Naive thymus-derived CD8-positive, alpha-beta T cell (primary cell): ENCODE results near the gene UROD. TPM values are rescaled to one million over a fixed set of nuclear protein-coding genes. Genes with fewer than 3 reads are reported as not detected.

Experiments used
- ATAC-seq, 2 donors: fragments of 150-1000 bp; cut with Tn5 transposase in 1 of 2; sonication (Bioruptor Pico), chemical (Tn5 transposase) in 1 of 2; 1 replicate in 1 of 2; 2 replicates in 1 of 2; pipeline ENCODE4 v1.10.0; 2021; ENCODE audit warnings: mild to moderate bottlenecking in 2 of 2, moderate library complexity in 2 of 2
- POLR2A ChIA-PET: fragments of 350-600 bp; sonication (Branson Sonifier 250); formaldehyde crosslinking; loops from one replicate; lab custom pipeline; 2021; ENCODE audit warnings: antibody characterized with exemption; lab: Charles Lee
- DNase-seq, 10 donors: peaks; one replicate each; pipeline versions ENCODE4 v3.0.0 to v3.0.0-alpha.2; 2020 to 2022
- H3K27ac Mint-ChIP-seq, 10 donors: one replicate each; pipeline ENCODE4 v1.8.0; 2020 to 2022; ENCODE audit warnings: mild to moderate bottlenecking in 10 of 10, mixed read lengths in 10 of 10, moderate library complexity in 4 of 10, inconsistent platforms in 1 of 10
- H3K27me3 Mint-ChIP-seq, 5 donors: one replicate each; pipeline ENCODE4 v1.8.0; 2021 to 2022; ENCODE audit warnings: mixed read lengths in 5 of 5
- H3K36me3 Mint-ChIP-seq, 3 donors: one replicate each; pipeline ENCODE4 v1.8.0; 2020 to 2022; ENCODE audit warnings: mixed read lengths in 3 of 3, mild to moderate bottlenecking in 2 of 3, inconsistent platforms in 1 of 3
- H3K4me1 Mint-ChIP-seq, 4 donors: one replicate each; pipeline ENCODE4 v1.8.0; 2021 to 2022; ENCODE audit warnings: mixed read lengths in 4 of 4
- H3K4me3 Mint-ChIP-seq, 10 donors: one replicate each; pipeline ENCODE4 v1.8.0; 2020 to 2022; ENCODE audit warnings: mild to moderate bottlenecking in 10 of 10, mixed read lengths in 10 of 10, moderate library complexity in 6 of 10, inconsistent platforms in 1 of 10
- H3K9me3 Mint-ChIP-seq, 9 donors: one replicate each; pipeline ENCODE4 v1.8.0; 2020 to 2022; ENCODE audit warnings: mixed read lengths in 9 of 9, mild to moderate bottlenecking in 3 of 9, inconsistent platforms in 1 of 9, moderate library complexity in 1 of 9
- polyA plus RNA-seq, 3 donors: library from polyadenylated mRNA; unstranded; fragments of 300-500 nt; fragmentation: Illumina TruSeq; gene quantifications; one replicate each; pipeline ENCODE4 v1.2.3, GENCODE V29; 2021
- total RNA-seq, 8 experiments: library from RNA in 2 of 8; stranded (reverse) in 2 of 8; gene quantifications; one replicate each; pipeline ENCODE4 v1.2.3 and lab custom pipeline; 2021 to 2026

UROD gene
- total and polyA plus RNA-seq, 5 experiments from 2014 or later: 71.6 to 80.9 (median 74.9) TPM

DNA sequence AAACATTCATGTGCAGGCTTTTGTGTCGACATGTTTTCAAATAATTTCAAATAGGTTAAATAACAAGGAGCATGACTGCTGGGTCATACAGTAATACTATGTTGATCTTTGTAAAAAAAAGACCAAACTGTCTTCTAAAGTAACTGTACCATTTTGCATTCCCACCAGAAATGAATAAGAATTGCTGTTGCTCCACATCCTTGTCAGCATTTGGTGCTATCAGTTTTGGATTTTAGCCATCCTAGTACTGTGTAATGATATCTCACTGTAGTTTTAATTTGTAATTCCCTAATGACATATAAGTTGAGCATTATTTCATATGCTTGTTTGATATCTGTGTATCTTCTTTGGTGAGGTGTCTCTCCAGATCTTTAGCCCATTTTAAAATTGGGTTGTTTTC lies 11.6 kb downstream of the UROD start:
- H3K27ac Mint-ChIP-seq: no peak overlapping the region
- H3K27me3 Mint-ChIP-seq: peaks cover 0 to 2% (median 0%) of the 10 kb centered on the region in 5 donors
- DNase-seq (no peak), ATAC-seq (no peak)
- no peaks in the 10 kb centered on the region for H3K36me3 Mint-ChIP-seq
- POLR2A ChIA-PET: no interaction called here
- no peak overlapping the region for H3K4me3 Mint-ChIP-seq
- H3K9me3 Mint-ChIP-seq: no peaks in the 10 kb centered on the region
- peaks cover 0 to 3% (median 0%) of the 10 kb centered on the region in 4 donors for H3K4me1 Mint-ChIP-seq

DNA sequence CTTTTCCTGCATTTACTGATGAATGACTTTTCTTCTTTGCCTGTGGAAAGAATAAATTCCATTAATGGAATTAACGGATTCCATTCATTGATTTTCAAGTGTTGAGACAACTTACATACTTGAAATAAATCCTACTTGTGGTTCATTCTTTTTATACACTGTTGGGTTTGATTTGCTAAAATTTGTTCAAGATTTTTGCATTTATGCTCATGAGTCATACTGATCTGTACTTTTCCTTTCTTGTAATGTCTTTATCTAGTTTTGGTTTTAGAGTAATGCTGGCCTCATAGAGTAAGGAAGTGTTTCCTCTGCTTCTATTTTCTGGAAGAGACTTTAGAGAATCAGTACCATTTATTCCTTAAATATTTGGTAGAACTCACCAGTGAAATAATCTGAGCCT lies 14.4 kb downstream of the UROD start:
- H3K4me1 Mint-ChIP-seq: no peaks in the 10 kb centered on the region
- H3K27ac Mint-ChIP-seq: no peak overlapping the region
- POLR2A ChIA-PET: no interaction called here
- ATAC-seq (no peak), DNase-seq (no peak)
- H3K36me3 Mint-ChIP-seq: no peaks in the 10 kb centered on the region
- no peaks in the 10 kb centered on the region for H3K9me3 Mint-ChIP-seq
- no peak overlapping the region for H3K4me3 Mint-ChIP-seq
- peaks cover 0 to 2% (median 0%) of the 10 kb centered on the region in 5 donors for H3K27me3 Mint-ChIP-seq

DNA sequence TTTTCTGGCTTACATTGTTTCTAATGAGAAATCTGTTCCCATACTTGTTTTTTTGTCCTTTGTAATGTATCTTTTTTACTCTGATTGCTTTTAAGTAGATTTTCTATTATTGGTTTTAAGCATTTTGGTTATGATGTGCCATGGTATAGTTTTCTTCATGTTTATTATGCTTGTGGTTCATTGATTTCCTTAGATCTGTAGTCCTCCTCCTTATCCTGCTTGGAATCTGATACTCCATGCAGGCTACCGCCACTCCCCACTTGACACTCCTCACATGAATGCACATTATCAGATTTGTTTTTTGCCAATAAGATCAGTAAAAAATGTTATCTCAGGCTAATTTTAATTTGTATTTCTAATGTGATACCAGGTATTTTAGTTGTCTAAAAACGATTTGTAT lies 20.8 kb downstream of the UROD start:
- H3K9me3 Mint-ChIP-seq: no peaks in the 10 kb centered on the region
- peak overlapping the region in 3 of 10 donors; percentile 22 to 73 (median 57) for H3K27ac Mint-ChIP-seq
- no peaks in the 10 kb centered on the region for H3K27me3 Mint-ChIP-seq
- no peak for DNase-seq
- ATAC-seq: no peak
- H3K36me3 Mint-ChIP-seq: peaks cover 0 to 3% (median 2%) of the 10 kb centered on the region in 3 donors
- no peak overlapping the region for H3K4me3 Mint-ChIP-seq
- H3K4me1 Mint-ChIP-seq: peaks cover 0 to 10% (median 7%) of the 10 kb centered on the region in 4 donors
- POLR2A ChIA-PET: no interaction called here

DNA sequence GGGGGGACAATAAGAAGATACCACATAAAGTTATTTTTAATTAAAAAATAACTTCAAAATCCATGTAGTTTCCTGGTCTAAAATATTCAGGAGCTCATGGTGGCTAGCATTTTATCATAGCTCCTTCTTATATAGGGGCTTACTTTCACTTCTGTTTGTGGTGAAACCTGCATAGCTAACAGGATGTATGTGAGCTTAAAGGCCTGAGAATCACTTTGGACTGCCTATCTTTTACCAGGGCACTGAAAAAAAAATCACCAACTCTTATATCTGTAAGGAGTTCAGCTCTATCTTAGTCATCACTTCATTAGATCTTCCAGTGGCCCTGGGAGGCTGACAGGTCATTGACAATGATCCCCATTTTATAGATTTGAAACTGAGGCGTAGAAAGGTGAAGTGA lies 21.3 kb downstream of the UROD start:
- Mint-ChIP-seq H3K27ac (peak overlapping the region in 6 of 10 donors; percentile 5 to 82 (median 68)), H3K9me3 (no peaks in the 10 kb centered on the region), H3K4me3 (peak overlapping the region in 1 of 10 donors; percentile 14), H3K27me3 (no peaks in the 10 kb centered on the region), H3K36me3 (peaks cover 0 to 9% (median 5%) of the 10 kb centered on the region in 3 donors), H3K4me1 (peaks cover 0 to 10% (median 7%) of the 10 kb centered on the region in 4 donors)
- peak; percentile 35 to 45 for ATAC-seq
- POLR2A ChIA-PET: no interaction called here
- DNase-seq: peak in 1 of 10 donors; percentile 13

DNA sequence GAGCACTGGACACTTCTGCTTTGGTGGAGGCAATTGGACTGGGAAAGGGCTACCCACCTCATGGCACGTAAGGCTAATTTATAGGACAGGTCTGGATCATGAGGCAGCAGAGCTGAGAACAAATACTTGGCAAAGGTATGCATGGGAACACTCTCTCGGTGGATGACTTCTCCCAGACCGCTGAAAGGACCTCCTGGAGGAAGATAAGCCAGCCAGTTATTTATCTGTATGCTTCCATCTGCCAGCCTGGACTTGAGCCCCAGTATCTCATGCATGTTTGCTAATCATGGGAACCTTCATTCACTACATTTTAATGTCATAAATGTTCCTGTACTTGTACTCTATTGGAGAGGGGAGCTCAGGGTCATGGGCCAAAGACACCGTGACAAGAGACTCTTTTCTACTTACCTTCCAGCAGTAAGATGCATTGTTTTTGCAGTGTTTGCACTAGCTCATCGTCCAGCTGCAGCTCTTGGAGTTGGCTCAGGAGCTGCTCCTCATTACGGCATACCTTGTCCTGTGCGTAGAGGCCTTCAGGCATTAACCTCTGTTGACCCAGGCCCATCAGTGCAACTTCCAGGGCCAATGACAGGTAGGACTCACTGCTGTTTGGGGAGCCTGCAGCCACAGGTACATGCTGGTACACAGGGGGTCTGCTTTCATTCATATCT lies 23.7 kb downstream of the UROD start:
- Mint-ChIP-seq H3K27me3 (no peaks in the 10 kb centered on the region), H3K36me3 (peaks cover 0 to 17% (median 6%) of the 10 kb centered on the region in 3 donors), H3K27ac (no peak overlapping the region)

DNA sequence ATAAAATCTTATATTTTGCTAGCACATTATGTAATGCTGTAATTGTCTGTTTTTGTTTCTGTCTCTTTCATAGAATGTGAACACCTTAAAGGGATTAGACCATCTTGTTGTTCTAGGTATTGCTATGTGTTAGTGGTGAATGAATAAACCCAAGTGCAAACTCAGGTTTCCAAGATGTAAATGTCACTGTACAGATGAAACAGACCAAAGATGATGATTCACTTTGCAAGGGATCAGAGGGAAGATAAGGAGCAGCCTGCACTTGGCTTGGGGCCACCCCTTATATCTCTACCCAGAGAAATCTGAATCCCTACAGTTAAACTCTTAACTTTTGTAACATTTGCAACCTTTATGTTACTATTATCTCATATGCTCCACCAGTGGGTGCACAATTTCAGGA lies 25.4 kb downstream of the UROD start:
- Mint-ChIP-seq H3K4me3 (no peak overlapping the region), H3K9me3 (no peaks in the 10 kb centered on the region), H3K36me3 (peaks cover 4 to 20% (median 11%) of the 10 kb centered on the region in 3 donors), H3K27me3 (no peaks in the 10 kb centered on the region), H3K27ac (no peak overlapping the region), H3K4me1 (peaks cover 0 to 10% (median 7%) of the 10 kb centered on the region in 4 donors)
- POLR2A ChIA-PET: no interaction called here
- DNase-seq: no peak
- ATAC-seq: no peak

More for the DNA sequence above, 23.7 kb downstream of the UROD start:
- DNase-seq: no peak
- Mint-ChIP-seq H3K4me3 (no peak overlapping the region), H3K4me1 (peaks cover 0 to 10% (median 7%) of the 10 kb centered on the region in 4 donors), H3K9me3 (no peaks in the 10 kb centered on the region)
- POLR2A ChIA-PET: no interaction called here
- ATAC-seq: no peak

DNA sequence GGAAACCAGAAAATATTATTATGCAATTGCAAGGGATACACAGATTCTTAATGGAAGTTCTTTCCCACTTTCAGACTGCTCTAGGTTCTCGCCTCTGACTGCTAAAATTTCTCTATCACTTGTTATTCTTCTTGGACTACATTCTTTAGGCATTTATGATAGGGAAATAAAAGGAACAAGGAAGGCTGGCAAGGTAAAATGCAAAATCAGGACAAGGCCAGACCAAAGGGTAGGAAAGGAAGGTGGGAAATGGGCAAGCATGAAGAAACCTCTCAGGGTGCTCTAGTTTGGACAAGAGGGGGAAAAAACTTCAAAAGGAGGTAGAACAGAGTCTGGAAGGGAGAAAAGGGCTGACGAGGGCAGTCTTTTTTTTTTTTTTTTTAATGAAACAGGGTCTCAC lies 26.2 kb downstream of the UROD start:
- H3K4me3 Mint-ChIP-seq: no peak overlapping the region
- peaks cover 6 to 24% (median 17%) of the 10 kb centered on the region in 3 donors for H3K36me3 Mint-ChIP-seq
- no peak for DNase-seq
- ATAC-seq: no peak
- no peaks in the 10 kb centered on the region for H3K27me3 Mint-ChIP-seq
- H3K4me1 Mint-ChIP-seq: peaks cover 0 to 7% (median 3%) of the 10 kb centered on the region in 4 donors
- POLR2A ChIA-PET: no interaction called here
- H3K27ac Mint-ChIP-seq: peak overlapping the region in 1 of 10 donors; percentile 4
- H3K9me3 Mint-ChIP-seq: no peaks in the 10 kb centered on the region

DNA sequence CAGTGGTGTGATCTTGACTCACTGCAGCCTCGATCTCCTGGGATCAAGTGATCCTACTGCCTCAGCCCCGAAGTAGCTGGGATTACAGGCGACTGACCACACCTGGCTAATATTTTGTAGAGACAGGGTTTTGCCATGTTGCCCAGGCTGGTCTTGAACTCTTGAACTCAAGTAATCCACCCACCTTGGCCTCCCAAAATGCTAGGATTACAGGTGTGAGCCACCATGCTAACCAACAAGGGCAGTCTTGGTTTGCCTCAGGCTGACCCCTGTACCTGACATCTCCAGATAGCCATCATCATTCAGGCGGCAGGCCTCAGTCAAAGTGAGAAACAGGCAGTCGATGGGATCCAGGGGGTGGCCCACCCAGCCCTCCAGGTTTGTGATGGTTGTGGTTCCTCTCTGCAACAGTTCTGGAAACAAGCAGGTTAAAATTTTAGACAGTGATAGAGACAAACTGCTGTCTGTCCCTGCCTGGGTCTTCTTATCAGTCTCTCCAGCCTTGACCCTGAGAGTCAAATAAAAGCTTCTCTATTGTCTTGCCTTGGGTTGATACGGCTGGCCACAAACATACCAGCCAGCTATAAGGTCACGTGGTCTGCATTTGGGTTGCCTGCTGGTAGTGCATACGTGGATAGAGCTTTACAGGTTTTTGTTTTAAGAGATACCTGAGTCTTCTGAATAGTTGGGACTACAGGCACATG lies 26.8 kb downstream of the UROD start:
- H3K27ac Mint-ChIP-seq: no peak overlapping the region
- ATAC-seq: no peak
- no peak for DNase-seq
- H3K9me3 Mint-ChIP-seq: no peaks in the 10 kb centered on the region
- H3K4me3 Mint-ChIP-seq: no peak overlapping the region
- peaks cover 6 to 27% (median 18%) of the 10 kb centered on the region in 3 donors for H3K36me3 Mint-ChIP-seq
- no peaks in the 10 kb centered on the region for H3K27me3 Mint-ChIP-seq
- peaks cover 0 to 4% (median 1%) of the 10 kb centered on the region in 4 donors for H3K4me1 Mint-ChIP-seq
- POLR2A ChIA-PET: no interaction called here

DNA sequence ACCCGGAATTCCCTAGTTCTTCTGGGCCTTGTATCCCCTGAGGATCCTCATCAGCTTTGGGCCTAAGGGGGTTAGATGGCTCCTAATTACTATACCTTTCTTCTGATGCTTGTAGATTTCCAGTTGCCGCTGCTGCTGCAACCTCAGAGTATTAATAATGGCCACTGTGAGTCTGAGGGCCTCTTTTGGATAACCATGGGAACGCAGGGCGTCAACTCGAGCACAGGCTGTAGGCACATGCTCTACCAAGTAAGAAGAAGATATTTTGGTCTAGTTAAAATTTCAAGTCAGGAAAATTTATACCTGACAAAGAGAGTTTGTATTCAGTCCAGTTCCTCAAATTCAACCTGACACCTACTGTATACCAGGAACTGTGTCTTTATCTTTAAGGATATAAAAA lies 28.2 kb downstream of the UROD start:
- Mint-ChIP-seq H3K4me3 (no peak overlapping the region), H3K27ac (no peak overlapping the region), H3K4me1 (no peaks in the 10 kb centered on the region), H3K36me3 (peaks cover 6 to 28% (median 18%) of the 10 kb centered on the region in 3 donors), H3K27me3 (no peaks in the 10 kb centered on the region), H3K9me3 (no peaks in the 10 kb centered on the region)
- ATAC-seq (no peak), DNase-seq (no peak)
- POLR2A ChIA-PET: no interaction called here

DNA sequence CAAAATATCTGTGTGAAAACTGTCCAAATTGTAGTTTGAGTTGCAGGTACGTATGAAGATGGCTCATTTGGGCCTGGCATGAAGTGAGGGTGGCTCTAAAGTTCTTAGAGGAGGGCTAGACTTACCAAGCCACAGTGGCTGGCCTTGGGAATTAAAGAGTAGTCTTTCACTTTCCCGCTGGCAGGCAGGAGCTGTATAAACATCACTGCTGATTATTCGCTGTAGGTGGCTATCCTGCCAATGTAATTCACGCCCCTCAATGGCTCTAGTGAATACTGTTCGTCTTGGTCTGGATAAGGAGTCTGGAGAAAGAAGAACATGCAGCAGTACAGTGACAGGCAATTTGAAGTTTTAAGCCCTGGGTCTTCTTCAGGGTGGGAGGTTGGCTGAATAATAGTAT lies 31.0 kb downstream of the UROD start:
- Mint-ChIP-seq H3K4me3 (no peak overlapping the region), H3K4me1 (no peaks in the 10 kb centered on the region), H3K27me3 (no peaks in the 10 kb centered on the region), H3K9me3 (no peaks in the 10 kb centered on the region), H3K27ac (no peak overlapping the region), H3K36me3 (peaks cover 6 to 24% (median 15%) of the 10 kb centered on the region in 3 donors)
- no peak for DNase-seq
- POLR2A ChIA-PET: no interaction called here
- ATAC-seq: no peak

DNA sequence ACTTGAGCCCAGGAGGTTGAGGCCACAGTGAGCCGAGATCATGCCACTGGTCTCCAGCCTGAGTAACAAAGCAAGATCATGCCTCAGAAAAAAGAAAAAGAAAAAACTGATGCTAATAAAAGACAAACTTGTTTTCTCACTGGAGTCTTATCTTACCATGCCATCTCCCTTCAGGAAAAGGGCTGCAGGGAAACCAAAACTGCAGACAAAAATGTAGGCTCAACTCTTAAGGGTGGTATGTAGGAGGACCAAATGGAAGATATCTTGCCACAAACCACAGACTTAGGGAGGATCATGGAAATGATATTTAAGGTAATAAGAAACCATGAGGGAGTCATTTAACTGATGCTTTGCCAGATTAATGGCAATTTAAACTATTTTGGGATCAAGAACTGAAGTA lies 32.9 kb downstream of the UROD start:
- Mint-ChIP-seq H3K4me3 (no peak overlapping the region), H3K9me3 (no peaks in the 10 kb centered on the region), H3K4me1 (peaks cover 0 to 10% (median 2%) of the 10 kb centered on the region in 4 donors), H3K27ac (no peak overlapping the region), H3K27me3 (no peaks in the 10 kb centered on the region), H3K36me3 (peaks cover 6 to 23% (median 12%) of the 10 kb centered on the region in 3 donors)
- POLR2A ChIA-PET: no interaction called here
- no peak for DNase-seq
- ATAC-seq: no peak

DNA sequence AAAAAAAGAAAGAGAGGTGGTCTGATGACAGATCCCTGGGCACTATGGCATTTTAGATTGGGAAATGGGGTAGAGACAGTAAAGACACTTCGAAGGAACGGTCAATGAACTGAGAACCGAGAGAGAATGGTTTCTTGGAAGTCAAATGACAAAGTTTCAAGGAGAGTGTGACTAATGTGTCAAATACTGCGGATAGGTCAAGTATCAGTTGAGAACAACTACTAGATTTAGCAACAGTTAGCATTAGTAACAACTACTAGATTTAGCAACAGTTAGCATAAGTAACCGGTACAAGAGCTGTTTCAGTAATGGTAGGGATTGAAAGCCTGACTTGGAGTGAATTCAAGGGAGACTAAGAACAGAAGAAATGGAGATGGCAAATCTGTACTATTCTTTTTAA lies 35.0 kb downstream of the UROD start:
- ATAC-seq (no peak), DNase-seq (no peak)
- Mint-ChIP-seq H3K4me1 (peaks cover 4 to 25% (median 15%) of the 10 kb centered on the region in 4 donors), H3K36me3 (peaks cover 6 to 15% (median 10%) of the 10 kb centered on the region in 3 donors), H3K27ac (no peak overlapping the region), H3K9me3 (no peaks in the 10 kb centered on the region), H3K27me3 (no peaks in the 10 kb centered on the region), H3K4me3 (no peak overlapping the region)
- POLR2A ChIA-PET: no interaction called here
